ENCODE results near the gene PLCD3.
A peak's percentile ranks its signal among the peaks of the same experiment; 100 is the strongest.

DNA sequence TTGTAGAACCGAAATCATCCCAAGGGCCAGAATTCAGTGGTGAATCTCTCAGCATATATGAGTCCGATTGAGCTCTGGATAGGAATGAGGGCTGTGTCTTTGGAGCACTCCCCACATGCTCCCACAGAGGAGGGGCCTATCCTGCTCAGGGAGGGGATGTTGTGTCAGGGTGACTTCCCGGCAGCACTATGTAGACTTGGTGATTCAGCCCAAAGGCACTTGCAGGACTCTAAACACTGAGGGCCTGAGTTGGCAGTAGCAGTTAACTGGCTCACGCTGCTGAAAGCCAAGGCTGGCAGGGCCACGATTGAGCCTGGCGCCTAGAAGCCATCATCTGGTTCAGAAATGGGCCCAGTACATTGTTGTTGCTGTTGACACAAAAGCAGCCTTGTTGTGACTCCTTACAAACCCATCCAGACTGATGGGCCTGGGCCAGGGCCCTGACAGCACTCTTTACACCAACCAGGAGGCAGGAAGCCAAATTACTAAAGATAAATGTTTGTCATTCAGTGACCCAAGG, 39.3 kb downstream of the PLCD3 start:
- TF ChIP-seq, protein P1, sequence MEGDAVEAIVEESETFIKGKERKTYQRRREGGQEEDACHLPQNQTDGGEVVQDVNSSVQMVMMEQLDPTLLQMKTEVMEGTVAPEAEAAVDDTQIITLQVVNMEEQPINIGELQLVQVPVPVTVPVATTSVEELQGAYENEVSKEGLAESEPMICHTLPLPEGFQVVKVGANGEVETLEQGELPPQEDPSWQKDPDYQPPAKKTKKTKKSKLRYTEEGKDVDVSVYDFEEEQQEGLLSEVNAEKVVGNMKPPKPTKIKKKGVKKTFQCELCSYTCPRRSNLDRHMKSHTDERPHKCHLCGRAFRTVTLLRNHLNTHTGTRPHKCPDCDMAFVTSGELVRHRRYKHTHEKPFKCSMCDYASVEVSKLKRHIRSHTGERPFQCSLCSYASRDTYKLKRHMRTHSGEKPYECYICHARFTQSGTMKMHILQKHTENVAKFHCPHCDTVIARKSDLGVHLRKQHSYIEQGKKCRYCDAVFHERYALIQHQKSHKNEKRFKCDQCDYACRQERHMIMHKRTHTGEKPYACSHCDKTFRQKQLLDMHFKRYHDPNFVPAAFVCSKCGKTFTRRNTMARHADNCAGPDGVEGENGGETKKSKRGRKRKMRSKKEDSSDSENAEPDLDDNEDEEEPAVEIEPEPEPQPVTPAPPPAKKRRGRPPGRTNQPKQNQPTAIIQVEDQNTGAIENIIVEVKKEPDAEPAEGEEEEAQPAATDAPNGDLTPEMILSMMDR (IDR thresholded peaks at IDR 0.05): no peak
- TF ChIP-seq POLR2A (IDR thresholded peaks at IDR 0.05): peak; percentile 59

Data from right lobe of liver (tissue), 4 donors.